NB4 (cell line): ENCODE data around the gene MCMBP.

Source experiments
- MYC ChIP-seq: IDR thresholded peaks from 2 replicates; pipeline ENCODE4 v1.6.1; 2011; ENCODE audit warnings: low read depth, low read length
- POLR2A ChIP-seq: IDR thresholded peaks from 2 replicates; pipeline ENCODE4 v1.6.1; 2011; ENCODE audit warnings: mild to moderate bottlenecking; ENCODE audit not compliant: insufficient read length; ENCODE audit errors: extremely low read depth
- TF ChIP-seq, protein P1 (sequence below): IDR thresholded peaks from one replicate; pipeline ENCODE4 v1.5.1; 2012; ENCODE audit warnings: low read depth, low read length
- TF ChIP-seq, protein P2 (sequence below): IDR thresholded peaks from 2 replicates; pipeline ENCODE4 v1.6.1; 2011; ENCODE audit warnings: low read depth, low read length

DNA sequence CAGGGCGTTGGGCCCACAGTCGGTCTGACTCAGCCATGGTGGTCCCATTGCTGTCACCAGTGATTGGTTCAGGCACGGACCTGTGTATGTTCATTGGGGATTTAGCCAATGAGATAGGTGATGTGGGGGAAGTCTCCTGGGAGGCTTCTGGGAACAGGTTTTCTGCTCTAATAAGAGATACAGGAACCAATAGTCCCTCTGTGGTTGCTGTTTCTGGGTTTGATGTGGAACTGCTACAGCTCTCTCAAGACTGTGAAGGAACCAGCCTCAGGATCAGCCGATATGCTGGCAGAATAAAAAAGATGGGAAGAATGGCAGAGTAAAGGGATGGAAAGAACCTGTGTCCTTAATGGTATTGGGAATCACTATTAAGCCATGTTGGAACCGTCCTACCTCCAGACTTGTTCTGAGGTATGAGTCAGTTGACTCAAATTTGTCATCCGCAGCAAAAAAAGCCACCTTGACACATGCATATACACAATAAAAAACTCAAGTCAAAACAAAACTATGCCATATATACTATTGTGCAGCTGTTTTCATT lies 70.6 kb downstream of the MCMBP start:
- TF ChIP-seq, protein P1, sequence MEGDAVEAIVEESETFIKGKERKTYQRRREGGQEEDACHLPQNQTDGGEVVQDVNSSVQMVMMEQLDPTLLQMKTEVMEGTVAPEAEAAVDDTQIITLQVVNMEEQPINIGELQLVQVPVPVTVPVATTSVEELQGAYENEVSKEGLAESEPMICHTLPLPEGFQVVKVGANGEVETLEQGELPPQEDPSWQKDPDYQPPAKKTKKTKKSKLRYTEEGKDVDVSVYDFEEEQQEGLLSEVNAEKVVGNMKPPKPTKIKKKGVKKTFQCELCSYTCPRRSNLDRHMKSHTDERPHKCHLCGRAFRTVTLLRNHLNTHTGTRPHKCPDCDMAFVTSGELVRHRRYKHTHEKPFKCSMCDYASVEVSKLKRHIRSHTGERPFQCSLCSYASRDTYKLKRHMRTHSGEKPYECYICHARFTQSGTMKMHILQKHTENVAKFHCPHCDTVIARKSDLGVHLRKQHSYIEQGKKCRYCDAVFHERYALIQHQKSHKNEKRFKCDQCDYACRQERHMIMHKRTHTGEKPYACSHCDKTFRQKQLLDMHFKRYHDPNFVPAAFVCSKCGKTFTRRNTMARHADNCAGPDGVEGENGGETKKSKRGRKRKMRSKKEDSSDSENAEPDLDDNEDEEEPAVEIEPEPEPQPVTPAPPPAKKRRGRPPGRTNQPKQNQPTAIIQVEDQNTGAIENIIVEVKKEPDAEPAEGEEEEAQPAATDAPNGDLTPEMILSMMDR, result no peak
- TF ChIP-seq POLR2A, result no peak
- no peak for TF ChIP-seq MYC
- TF ChIP-seq, protein P2, sequence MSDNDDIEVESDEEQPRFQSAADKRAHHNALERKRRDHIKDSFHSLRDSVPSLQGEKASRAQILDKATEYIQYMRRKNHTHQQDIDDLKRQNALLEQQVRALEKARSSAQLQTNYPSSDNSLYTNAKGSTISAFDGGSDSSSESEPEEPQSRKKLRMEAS, result no peak
